K562 (cell line): ENCODE results near the gene B3GNT9. TPM values are rescaled to one million over a fixed set of nuclear protein-coding genes. Genes with fewer than 3 reads are reported as not detected.

Experiments used
- ATF7 ChIP-seq: fragments of 450-650 bp; IDR thresholded peaks from 2 replicates; pipeline ENCODE4 v1.7.1; 2014; ENCODE audit warnings: mild to moderate bottlenecking, moderate library complexity
- CREM ChIP-seq: IDR thresholded peaks from 2 replicates; pipeline ENCODE4 v1.6.1; 2014; ENCODE audit warnings: antibody characterized with exemption, low read depth
- ESRRA ChIP-seq: fragments of 450-650 bp; IDR thresholded peaks from 2 replicates; pipeline ENCODE4 v1.6.1; 2014; ENCODE audit warnings: low read depth, mild to moderate bottlenecking, moderate library complexity, borderline replicate concordance
- EWSR1 ChIP-seq: fragments of 450-650 bp; IDR thresholded peaks from 2 replicates; pipeline ENCODE4 v1.6.1; 2018; ENCODE audit warnings: borderline replicate concordance, mild to moderate bottlenecking, low read depth, moderate library complexity; ENCODE audit not compliant: partially characterized antibody
- HNRNPLL ChIP-seq: fragments of 200-400 bp; formaldehyde crosslinking; IDR thresholded peaks from 2 replicates; pipeline ENCODE4 v1.6.1; 2017; ENCODE audit warnings: low read length, low read depth, mild to moderate bottlenecking; ENCODE audit not compliant: poor library complexity, severe bottlenecking
- JUND ChIP-seq, 2 experiments: IDR thresholded peaks; 2 replicates in 1 of 2; 3 replicates in 1 of 2; pipeline ENCODE4 v1.6.1; 2011; ENCODE audit warnings: borderline replicate concordance in 2 of 2, low read depth in 2 of 2, low read length in 2 of 2, improper control_type of control experiment in 1 of 2, missing biosample characterization in 1 of 2, missing genetic modification characterization in 1 of 2, missing genetic modification reagents in 1 of 2
- KAT2B ChIP-seq: IDR thresholded peaks from one replicate; pipeline ENCODE4 v1.6.1; 2012; ENCODE audit warnings: low read depth, mild to moderate bottlenecking, control low read depth, inconsistent platforms, low read length, moderate library complexity
- PHB ChIP-seq: fragments of 250-450 bp; sonication (Bioruptor Pico); IDR thresholded peaks from 2 replicates; pipeline ENCODE4 v1.5.0; 2021
- RBM25 ChIP-seq: fragments of 200-400 bp; formaldehyde crosslinking; IDR thresholded peaks from 2 replicates; pipeline ENCODE4 v1.6.1; 2018; ENCODE audit warnings: low read length, low read depth, moderate library complexity; ENCODE audit not compliant: severe bottlenecking
- SRF ChIP-seq, 2 experiments: fragments of 250-450, 450-650 bp in 1 of 2; sonication (Bioruptor Pico) in 1 of 2; sonication (generic) in 1 of 2; formaldehyde crosslinking; IDR thresholded peaks; 2 replicates each; pipeline versions ENCODE4 v1.5.0 to v1.5.1; 2020 to 2022; ENCODE audit warnings: mild to moderate bottlenecking in 1 of 2, missing genetic modification reagents in 1 of 2
- SRSF7 ChIP-seq: fragments of 200-400 bp; formaldehyde crosslinking; optimal IDR thresholded peaks from 2 replicates; pipeline ENCODE3; 2017; ENCODE audit warnings: mild to moderate bottlenecking, low read depth, low read length
- ZFX ChIP-seq: sonication (generic); formaldehyde crosslinking; IDR thresholded peaks from 2 replicates; pipeline ENCODE4 v1.8.0; 2022; ENCODE audit warnings: mild to moderate bottlenecking, missing genetic modification reagents, moderate library complexity
- ZNF253 ChIP-seq: fragments of 250-450 bp; sonication (Bioruptor Pico); conservative IDR thresholded peaks from 2 replicates; pipeline ENCODE4 v1.6.1; 2021; ENCODE audit warnings: mild to moderate bottlenecking
- ZNF699 ChIP-seq: fragments of 250-450 bp; sonication (Bioruptor Pico); IDR thresholded peaks from 2 replicates; pipeline ENCODE4 v1.8.0; 2021; ENCODE audit warnings: mild to moderate bottlenecking, moderate library complexity; ENCODE audit not compliant: insufficient replicate concordance
- polyA plus RNA-seq, 8 experiments: library from polyadenylated mRNA; depleted of rRNA in 4 of 8; stranded (reverse) in 5 of 8; unstranded in 3 of 8; fragments of >200 nt; fragmentation: Nextera tagmentation in 2 of 8; fragmentation: Illumina TruSeq in 1 of 8; extraction: Ambion mirVana in 2 of 8; extraction: Trizol in 1 of 8; gene quantifications; 2 replicates each; pipeline versions ENCODE4 v1.2.1 to v1.2.3, GENCODE V29; 2011 to 2014; ENCODE audit warnings: inconsistent platforms in 1 of 8, missing spikeins in 1 of 8
- total RNA-seq, 7 experiments: library from RNA; depleted of rRNA in 6 of 7; stranded (reverse); fragments of >200 nt in 6 of 7; fragmentation: Illumina TruSeq in 2 of 7; extraction: Trizol in 2 of 7; gene quantifications; 2 replicates each; pipeline versions ENCODE4 v1.2.1 to v1.2.3, GENCODE V29; 2011 to 2021; ENCODE audit warnings: low replicate concordance in 1 of 7
- TF ChIP-seq, protein P1 (sequence below): fragments of 250-450 bp; sonication (Bioruptor Pico); IDR thresholded peaks from 2 replicates; pipeline ENCODE4 v1.9.0; 2021; ENCODE audit warnings: mild to moderate bottlenecking
- TF ChIP-seq, protein P2 (sequence below), 2 experiments: IDR thresholded peaks in 1 of 2; conservative IDR thresholded peaks in 1 of 2; 2 replicates each; pipeline ENCODE4 v1.6.1; 2016; ENCODE audit warnings: low read depth in 2 of 2, mild to moderate bottlenecking in 1 of 2, missing compliant biosample characterization in 1 of 2, missing genetic modification characterization in 1 of 2, moderate library complexity in 1 of 2
- TF ChIP-seq, protein P3 (sequence below): fragments of 450-650 bp; formaldehyde crosslinking; IDR thresholded peaks from 2 replicates; pipeline ENCODE4 v1.4.0; 2020; ENCODE audit warnings: mild to moderate bottlenecking, moderate library complexity

B3GNT9 gene
- total and polyA plus RNA-seq, 9 of the 15 experiments (the other 6 are each of a cell fraction or from before 2014, with no cell fraction given): 0.01 to 1.8 (median 1.1) TPM; not detected in 1

DNA sequence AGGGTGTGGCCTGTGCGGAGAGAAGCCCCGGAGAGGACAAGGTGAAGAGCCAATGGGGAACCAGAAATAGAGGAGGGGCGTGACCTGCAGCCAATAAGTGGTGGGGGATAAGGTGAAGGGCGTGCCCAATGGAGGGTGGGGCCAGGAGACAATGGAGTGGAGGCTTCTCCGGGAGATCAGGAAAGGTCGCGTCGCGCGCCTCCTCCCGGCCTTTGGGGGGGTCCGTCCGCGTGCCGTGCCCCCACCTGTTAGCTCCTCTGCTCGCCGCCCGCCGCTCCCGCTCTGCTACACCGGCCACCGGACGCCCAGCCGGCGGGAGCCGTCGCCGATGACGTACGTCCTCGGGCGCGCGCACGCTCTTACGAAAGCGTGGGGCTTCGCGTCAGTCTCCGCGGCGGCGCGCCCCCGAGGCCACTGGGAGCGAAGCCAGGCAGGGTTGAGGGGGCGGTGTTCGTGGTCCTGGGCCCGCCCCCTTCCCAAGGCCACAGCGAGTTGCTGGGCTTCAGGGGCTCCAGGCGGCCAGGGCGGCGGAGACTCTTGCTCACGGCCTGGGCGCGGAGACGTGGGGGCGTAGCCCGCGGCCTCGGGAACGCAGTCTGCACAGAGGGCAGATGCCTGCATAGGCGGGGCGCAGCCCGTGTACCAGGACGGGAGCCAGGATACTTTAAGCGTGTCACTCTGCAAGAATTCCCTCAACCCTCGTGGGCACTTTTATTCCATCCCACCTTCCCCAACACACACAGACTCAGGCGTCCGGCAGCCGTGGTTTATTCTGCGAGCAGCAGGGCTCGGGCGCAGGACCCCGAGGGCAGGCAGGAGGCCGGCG lies 33.0 kb upstream of the B3GNT9 start, which contains the start of gene MATCAP1 (continued):
- TF ChIP-seq ZNF253 (CRISPR knock-in tag) (no peak), ESRRA (0 out of 2 replicates have a peak, but pooled peaks have one; percentile 9), CREM (peak; percentile 96), ATF7 (peak; percentile 97), SRF (CRISPR knock-in tag; IDR thresholded peaks at IDR 0.05) (peak in 1 of 2 experiments; percentile 63; a peak in 2 of 4 replicates), ZFX (CRISPR knock-in tag) (peak; percentile 35; the same call in 1 of the 2 replicates), ZNF699 (CRISPR knock-in tag) (no peak), EWSR1 (no peak), HNRNPLL (peak; percentile 44), PHB (no peak), RBM25 (peak; percentile 70), JUND (IDR thresholded peaks at IDR 0.05; ENCODE audit: borderline replicate concordance, low read depth, low read length) (peak; percentile 52), JUND (tag; IDR thresholded peaks at IDR 0.05; ENCODE audit: borderline replicate concordance, low read depth, low read length) (peak; percentile 65; the same call in 1 of the 3 replicates), KAT2B (no peak), SRSF7 (no peak)
- TF ChIP-seq, protein P1, sequence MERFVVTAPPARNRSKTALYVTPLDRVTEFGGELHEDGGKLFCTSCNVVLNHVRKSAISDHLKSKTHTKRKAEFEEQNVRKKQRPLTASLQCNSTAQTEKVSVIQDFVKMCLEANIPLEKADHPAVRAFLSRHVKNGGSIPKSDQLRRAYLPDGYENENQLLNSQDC (CRISPR knock-in tag): no peak
- TF ChIP-seq, protein P2, sequence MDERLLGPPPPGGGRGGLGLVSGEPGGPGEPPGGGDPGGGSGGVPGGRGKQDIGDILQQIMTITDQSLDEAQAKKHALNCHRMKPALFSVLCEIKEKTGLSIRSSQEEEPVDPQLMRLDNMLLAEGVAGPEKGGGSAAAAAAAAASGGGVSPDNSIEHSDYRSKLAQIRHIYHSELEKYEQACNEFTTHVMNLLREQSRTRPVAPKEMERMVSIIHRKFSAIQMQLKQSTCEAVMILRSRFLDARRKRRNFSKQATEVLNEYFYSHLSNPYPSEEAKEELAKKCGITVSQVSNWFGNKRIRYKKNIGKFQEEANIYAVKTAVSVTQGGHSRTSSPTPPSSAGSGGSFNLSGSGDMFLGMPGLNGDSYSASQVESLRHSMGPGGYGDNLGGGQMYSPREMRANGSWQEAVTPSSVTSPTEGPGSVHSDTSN (CRISPR knock-in tag; IDR thresholded peaks at IDR 0.05; ENCODE audit: low read depth): peak; percentile 87
- TF ChIP-seq, protein P2 (tag; conservative IDR thresholded peaks at IDR 0.05; ENCODE audit: low read depth): peak; percentile 99
- TF ChIP-seq, protein P3, sequence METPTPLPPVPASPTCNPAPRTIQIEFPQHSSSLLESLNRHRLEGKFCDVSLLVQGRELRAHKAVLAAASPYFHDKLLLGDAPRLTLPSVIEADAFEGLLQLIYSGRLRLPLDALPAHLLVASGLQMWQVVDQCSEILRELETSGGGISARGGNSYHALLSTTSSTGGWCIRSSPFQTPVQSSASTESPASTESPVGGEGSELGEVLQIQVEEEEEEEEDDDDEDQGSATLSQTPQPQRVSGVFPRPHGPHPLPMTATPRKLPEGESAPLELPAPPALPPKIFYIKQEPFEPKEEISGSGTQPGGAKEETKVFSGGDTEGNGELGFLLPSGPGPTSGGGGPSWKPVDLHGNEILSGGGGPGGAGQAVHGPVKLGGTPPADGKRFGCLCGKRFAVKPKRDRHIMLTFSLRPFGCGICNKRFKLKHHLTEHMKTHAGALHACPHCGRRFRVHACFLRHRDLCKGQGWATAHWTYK: peak; percentile 11; the same call in 1 of the 2 replicates
